IPS DF 6.9 (cell line): ENCODE results near the gene KRT81.
"Not testable (repeated sequence)": the region's sequence is repeated elsewhere in the genome, so short reads cannot be mapped to it uniquely, and the experiment has no call there.

ENCODE experiments used
- DNase-seq: peaks from one replicate; pipeline ENCODE4 v3.0.0-alpha.2; 2013; ENCODE audit warnings: low read depth, low spot score
- H3K27ac ChIP-seq: one replicate; pipeline ENCODE4 v1.5.1; 2013; ENCODE audit warnings: low read length, control low read depth
- H3K27me3 ChIP-seq: 2 replicates; pipeline ENCODE4 v1.6.1; 2013; ENCODE audit warnings: mild to moderate bottlenecking, low read length; ENCODE audit not compliant: control insufficient read depth, insufficient read depth
- H3K36me3 ChIP-seq: 2 replicates; pipeline ENCODE4 v1.6.1; 2013; ENCODE audit warnings: low read length; ENCODE audit not compliant: control insufficient read depth, insufficient read depth
- H3K4me1 ChIP-seq: 2 replicates; pipeline ENCODE4 v1.6.1; 2013; ENCODE audit warnings: low read length; ENCODE audit not compliant: control insufficient read depth, insufficient read depth
- H3K4me3 ChIP-seq: 2 replicates; pipeline ENCODE4 v1.5.1; 2013; ENCODE audit warnings: mild to moderate bottlenecking, low read length
- H3K9me3 ChIP-seq: 2 replicates; pipeline ENCODE4 v1.6.1; 2013; ENCODE audit warnings: low read length, inconsistent platforms; ENCODE audit not compliant: control insufficient read depth, insufficient read depth
- WGBS: extraction: QIAGEN DNeasy Blood & Tissue Kit; methylation state at CpG from one replicate; pipeline ENCODE4 v1.1.7; 2013; ENCODE audit warnings: mixed read lengths, missing lambda C conversion rate; ENCODE audit not compliant: insufficient read length, insufficient coverage; 5-methylcytosine and 5-hydroxymethylcytosine counted together

KRT81 gene

DNA sequence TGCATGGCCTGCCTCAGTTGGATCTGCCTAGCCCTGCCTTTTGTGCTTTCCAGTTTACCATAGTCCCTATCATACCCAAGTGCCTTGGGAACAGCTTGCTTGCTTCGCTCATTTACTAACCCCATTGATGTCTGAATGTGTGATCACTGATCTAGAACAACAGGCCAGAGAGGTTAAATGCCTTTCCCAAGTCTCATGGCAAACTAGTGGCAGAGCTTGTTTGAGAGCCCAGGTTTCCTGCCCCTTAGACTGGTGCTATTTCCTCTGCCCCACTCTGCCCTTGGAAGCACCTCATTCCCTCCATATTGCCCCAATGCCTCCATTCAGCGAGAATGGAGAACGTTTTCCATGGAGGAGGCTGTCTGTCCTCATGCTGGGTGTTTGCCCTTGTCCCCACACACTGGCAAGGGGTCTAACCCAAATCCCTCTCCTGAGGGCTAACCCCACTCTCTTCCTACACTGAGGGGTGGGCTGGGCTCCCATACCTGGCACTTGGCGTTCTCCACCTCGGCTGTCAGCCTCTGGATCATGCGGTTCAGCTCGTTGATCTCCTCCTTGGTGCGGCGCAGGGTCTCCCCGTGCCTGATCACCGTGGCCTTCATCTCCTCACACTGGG is 38.5 kb downstream of the KRT81 start:
- H3K27me3 ChIP-seq: peaks cover 11% of the 10 kb centered on the region; the same call in 1 of the 2 replicates
- WGBS: no CpG with 5 or more reads among the region's 11 CpGs
- no peaks in the 10 kb centered on the region for H3K9me3 ChIP-seq
- no peaks in the 10 kb centered on the region for H3K4me1 ChIP-seq
- H3K4me3 ChIP-seq: no peak overlapping the region
- H3K36me3 ChIP-seq: no peaks in the 10 kb centered on the region
- no peak overlapping the region for H3K27ac ChIP-seq
- DNase-seq: no peak

DNA sequence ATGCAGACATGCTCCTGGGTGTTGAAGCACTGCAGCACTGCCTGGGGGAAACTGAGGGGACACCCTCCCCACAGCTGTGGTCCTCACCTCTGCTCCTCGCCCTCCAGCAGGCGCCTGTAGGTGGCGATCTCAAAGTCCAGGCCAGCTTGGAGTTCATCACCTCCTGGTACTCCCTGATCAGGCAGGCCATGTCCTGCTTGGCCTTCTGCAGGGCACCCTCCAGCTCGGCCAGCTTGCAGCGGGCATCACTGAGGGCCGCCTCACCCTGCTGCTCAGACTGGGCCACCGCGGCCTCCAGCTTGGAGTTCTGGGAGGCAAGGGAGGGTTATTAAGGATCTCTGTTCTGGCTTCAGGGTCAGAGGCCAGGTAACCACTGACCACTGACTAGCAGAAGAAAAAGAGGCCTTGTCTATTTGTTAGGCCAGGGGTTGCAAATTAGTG is 39.1 kb downstream of the KRT81 start:
- not testable (repeated sequence) for H3K27ac ChIP-seq, DNase-seq, H3K36me3 ChIP-seq, H3K4me1 ChIP-seq, H3K4me3 ChIP-seq, H3K27me3 ChIP-seq, H3K9me3 ChIP-seq
- WGBS: no CpG with 5 or more reads among the region's 8 CpGs

DNA sequence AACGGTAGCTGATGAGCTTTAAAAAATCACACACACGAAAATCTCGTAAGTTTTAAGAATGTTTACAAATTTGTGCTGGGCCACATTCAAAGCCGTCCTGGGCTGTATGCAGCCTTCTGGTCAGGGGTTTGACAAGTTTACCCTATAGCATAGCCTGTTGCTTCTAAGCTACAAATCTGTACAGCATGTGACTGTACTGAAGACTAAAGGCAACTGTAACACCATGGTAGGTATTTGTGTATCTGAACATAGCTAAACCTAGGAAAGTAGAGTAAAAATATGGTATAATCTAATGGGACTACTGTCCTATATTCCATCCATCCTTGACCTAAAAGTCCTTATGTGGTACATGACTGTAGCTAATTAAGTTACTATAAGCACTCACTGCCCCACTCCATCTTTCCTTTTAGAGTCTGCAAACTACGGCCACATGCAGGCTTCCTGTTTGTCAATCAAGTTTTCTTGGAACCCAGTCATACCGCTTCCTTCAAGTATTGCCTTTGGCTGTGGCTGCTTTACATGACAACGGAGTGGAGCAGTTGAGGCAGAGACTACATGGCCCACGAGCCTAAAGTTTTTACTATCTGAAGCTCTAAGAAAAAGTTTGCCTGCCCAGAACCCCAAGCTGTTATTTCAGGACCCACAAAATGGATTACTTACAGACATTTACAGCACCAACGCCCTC is 39.8 kb downstream of the KRT81 start:
- Histone ChIP-seq H3K4me3 (no peak overlapping the region), H3K4me1 (no peaks in the 10 kb centered on the region), H3K27ac (no peak overlapping the region), H3K27me3 (peaks cover 3% of the 10 kb centered on the region; the same call in 1 of the 2 replicates), H3K36me3 (no peaks in the 10 kb centered on the region), H3K9me3 (no peaks in the 10 kb centered on the region)
- no CpG with 5 or more reads among the region's 9 CpGs for WGBS
- no peak for DNase-seq

DNA sequence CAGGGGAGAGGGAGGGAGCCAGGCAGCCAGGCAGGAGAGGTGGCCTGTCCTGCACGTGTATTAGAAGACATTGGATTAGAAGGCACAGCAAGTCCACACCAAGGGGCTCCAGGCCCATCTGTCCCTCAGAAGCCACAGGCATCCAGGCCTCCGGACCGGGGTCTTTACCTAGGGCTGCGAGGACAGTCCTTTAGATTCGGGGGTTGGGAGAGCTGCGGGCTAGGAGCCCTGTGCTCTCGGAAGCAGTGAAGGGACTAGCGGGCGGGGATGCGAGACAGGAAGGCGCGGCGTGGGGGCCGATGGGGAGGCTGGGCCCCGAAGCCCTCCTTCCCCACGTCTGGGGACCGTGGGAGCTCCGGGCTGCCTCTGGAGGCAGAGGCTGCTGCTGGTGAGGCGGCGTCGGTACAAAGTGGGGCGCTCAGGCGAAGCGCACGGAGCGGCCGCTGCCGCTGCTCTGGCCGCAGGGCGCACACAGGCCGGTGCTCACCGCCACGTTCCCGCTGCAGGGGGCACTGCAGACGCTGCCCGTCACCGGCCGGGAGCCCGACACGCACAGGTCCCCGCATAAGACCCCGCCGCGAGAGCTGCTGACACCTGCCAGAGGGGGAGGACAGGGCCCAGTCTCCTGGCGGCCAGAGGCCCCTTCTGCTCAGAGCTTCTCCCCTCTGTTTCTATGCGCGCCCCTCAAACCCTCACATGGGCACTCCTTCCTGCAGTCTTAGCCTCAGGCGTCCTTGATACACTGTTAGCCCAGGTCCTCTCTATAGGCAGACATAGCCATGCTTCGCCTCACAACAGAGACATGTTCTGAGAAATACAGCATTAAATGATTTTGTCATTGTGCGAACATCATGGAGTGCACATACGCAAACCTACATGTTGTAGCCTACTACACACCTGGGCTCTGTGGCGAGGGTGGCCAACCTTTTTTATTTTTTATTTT is 41.0 kb downstream of the KRT81 start:
- Histone ChIP-seq H3K27me3 (peaks cover 3% of the 10 kb centered on the region; the same call in 1 of the 2 replicates), H3K4me3 (peak overlapping the region; percentile 13; the same call in 1 of the 2 replicates), H3K4me1 (no peaks in the 10 kb centered on the region; the same call in 1 of the 2 replicates), H3K27ac (no peak overlapping the region), H3K36me3 (no peaks in the 10 kb centered on the region), H3K9me3 (no peaks in the 10 kb centered on the region)
- no peak for DNase-seq
- WGBS: no CpG with 5 or more reads among the region's 52 CpGs

DNA sequence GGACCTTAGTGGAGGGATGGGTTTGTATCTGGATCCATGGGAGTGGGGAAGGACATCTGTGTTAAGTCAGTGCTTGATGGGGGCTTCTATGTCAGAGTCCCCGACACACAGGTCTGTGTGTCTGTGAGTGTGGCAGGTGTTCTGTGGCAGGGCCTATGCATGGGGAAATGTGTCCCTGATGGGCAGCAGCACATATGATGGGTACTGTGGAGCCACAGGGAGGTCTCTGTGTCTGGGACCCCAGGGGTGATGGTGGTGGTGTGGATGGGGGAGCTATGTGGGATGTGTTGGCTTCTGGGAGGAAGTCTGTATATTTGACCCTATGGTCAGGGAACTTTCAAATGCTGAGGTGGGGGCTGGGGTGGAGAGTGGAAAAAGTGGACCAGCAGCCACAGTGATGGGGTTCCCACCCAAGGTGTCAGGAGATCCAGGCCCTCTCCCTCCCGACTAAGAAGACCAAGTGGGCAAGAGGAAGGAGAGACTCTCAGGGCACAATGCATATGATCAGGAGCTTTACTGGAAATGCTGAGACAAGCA is 41.8 kb downstream of the KRT81 start:
- peaks cover 1% of the 10 kb centered on the region; the same call in 1 of the 2 replicates for H3K4me1 ChIP-seq
- H3K9me3 ChIP-seq: no peaks in the 10 kb centered on the region
- peaks cover 3% of the 10 kb centered on the region; the same call in 1 of the 2 replicates for H3K27me3 ChIP-seq
- no peak overlapping the region for H3K27ac ChIP-seq
- no peak for DNase-seq
- no peaks in the 10 kb centered on the region for H3K36me3 ChIP-seq
- WGBS: no CpG with 5 or more reads among the region's 2 CpGs
- H3K4me3 ChIP-seq: no peak overlapping the region

DNA sequence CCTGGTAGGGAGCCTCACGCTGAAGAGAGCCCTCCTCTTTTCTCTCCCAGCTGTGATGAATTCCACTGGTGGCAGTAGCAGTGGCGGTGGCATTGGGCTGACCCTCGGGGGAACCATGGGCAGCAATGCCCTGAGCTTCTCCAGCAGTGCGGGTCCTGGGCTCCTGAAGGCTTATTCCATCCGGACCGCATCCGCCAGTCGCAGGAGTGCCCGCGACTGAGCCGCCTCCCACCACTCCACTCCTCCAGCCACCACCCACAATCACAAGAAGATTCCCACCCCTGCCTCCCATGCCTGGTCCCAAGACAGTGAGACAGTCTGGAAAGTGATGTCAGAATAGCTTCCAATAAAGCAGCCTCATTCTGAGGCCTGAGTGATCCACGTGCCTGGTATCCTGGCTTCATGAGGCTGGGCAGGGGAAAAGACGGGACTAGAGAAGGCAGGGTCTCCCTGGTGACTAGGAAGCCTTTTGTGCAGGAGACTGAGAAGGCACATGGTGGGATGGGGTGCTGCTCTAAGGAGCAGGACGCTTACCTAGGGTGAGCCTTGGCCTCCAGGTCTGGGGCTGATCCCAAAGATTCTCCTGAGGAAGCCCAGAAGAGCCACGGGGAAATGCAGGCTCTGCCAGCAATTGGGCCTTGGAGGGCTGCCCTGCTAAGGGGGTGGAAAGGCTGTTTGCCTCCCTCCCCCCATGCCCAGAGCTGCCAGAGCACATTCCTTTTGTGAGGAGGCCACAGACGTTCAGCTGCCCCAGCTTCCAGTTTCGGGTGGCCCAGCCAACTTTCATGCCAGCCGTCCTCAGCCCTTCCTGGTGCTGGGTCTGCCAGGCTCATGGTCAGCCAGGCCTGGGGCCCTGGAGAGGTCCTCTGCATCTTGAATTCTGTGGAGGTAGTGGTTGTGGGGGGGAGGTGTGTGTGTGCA is 42.5 kb downstream of the KRT81 start:
- peaks cover 3% of the 10 kb centered on the region; the same call in 1 of the 2 replicates for H3K27me3 ChIP-seq
- no CpG with 5 or more reads among the region's 18 CpGs for WGBS
- peaks cover 3% of the 10 kb centered on the region; the same call in 1 of the 2 replicates for H3K4me1 ChIP-seq
- no peaks in the 10 kb centered on the region for H3K9me3 ChIP-seq
- no peak overlapping the region for H3K27ac ChIP-seq
- no peak overlapping the region; the same call in 1 of the 2 replicates for H3K4me3 ChIP-seq
- DNase-seq: no peak
- H3K36me3 ChIP-seq: no peaks in the 10 kb centered on the region

DNA sequence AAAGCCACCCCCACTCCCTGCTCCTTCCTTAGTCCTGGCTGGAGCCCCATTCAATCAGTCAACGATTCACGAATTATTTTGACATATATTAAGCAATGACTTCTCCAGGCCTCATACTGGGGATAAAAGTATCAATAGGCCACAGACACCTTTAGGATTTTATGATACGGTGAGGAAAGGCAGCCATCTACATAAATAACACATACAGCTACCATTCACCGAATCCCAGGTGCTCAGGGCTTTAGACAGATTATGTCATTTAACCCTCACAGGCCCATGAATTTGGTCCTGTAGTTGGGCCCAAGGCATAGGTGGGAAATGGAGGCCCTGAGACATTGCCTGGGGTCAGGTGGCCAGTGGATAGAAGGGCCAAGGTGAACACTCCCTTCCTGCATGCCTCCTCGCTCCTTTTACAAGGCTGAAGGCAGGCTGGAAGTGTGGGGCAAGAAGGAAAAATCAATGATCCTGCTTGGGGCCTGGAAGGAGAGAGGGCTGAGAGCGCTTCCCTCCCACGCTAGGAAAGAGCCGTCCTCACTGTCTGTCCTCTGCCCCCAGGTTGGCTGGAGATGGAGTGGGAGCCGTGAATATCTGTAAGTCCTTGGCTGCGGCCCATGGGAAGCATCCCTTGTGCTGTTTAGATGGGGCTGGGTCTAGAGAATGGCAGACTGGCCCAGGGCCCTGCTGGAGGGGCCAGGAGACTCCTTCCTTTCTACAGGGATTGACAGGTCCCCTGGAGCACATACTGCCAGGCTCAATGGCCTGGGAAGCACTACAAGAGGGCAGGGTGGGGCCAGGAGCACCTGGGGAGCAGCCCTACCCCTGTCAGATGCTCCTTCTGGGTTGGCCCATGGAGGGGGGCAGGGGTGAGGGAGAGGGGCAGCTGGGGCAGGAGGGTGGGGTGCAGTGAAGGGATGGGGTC is 43.5 kb downstream of the KRT81 start:
- H3K36me3 ChIP-seq: no peaks in the 10 kb centered on the region
- H3K27ac ChIP-seq: no peak overlapping the region
- no peak overlapping the region for H3K4me3 ChIP-seq
- H3K9me3 ChIP-seq: no peaks in the 10 kb centered on the region
- no CpG with 5 or more reads among the region's 10 CpGs for WGBS
- peaks cover 4% of the 10 kb centered on the region; the same call in 1 of the 2 replicates for H3K4me1 ChIP-seq
- peaks cover 3% of the 10 kb centered on the region; the same call in 1 of the 2 replicates for H3K27me3 ChIP-seq
- DNase-seq: no peak

DNA sequence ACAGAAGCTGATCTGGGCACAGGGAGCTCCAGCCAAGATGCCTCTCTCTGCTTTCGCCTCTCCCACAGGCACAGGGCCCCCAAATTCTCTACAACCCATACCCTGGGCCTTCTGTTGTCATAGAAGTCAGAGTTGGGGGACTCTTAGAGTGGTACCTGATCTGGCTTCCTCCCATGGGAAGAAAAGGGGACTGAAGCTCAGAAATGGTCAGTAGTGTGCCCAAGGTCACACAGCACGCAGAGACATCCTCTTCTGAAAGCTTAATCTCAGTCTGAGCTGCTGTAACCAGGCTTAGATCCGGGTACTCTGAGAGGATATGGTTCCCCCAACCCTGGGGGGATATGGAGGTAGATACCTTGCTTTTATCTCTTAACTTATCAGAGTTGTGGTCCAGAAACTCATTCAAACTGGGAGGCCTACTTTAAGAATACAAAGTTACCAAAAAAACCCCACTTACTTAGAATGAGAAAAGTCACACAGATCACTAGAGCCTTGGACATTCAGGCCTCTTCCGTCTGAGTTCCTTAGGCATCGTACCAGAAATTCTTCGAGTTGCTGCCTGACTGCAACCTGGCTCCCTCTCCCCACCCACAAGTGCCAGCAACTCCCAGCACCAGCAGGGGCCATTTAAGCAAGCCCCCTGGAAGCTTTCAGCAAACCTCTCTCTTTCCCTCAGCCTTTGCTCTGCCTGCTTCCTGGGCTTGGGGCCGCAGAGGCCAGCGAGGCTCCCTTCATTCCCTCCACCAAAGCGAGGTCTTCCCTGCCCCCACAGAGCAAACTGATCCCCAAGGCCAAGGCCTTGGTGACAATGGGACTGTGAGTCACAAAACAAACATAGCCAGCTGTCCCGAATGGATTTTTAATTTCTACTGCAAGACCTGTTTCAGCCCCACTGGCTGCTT is 44.4 kb downstream of the KRT81 start:
- no peak overlapping the region for H3K4me3 ChIP-seq
- H3K36me3 ChIP-seq: no peaks in the 10 kb centered on the region
- H3K27me3 ChIP-seq: peaks cover 3% of the 10 kb centered on the region; the same call in 1 of the 2 replicates
- H3K27ac ChIP-seq: no peak overlapping the region
- WGBS: no CpG with 5 or more reads among the region's 10 CpGs
- peaks cover 4% of the 10 kb centered on the region; the same call in 1 of the 2 replicates for H3K4me1 ChIP-seq
- H3K9me3 ChIP-seq: no peaks in the 10 kb centered on the region
- DNase-seq: no peak
